ENCODE measurements around the gene GPR157. TPM values are rescaled to one million over a fixed set of nuclear protein-coding genes. Genes with fewer than 3 reads are reported as not detected.

The GPR157 gene
- total RNA-seq, 1 donor from 2014 or later, result 2.8 TPM

DNA sequence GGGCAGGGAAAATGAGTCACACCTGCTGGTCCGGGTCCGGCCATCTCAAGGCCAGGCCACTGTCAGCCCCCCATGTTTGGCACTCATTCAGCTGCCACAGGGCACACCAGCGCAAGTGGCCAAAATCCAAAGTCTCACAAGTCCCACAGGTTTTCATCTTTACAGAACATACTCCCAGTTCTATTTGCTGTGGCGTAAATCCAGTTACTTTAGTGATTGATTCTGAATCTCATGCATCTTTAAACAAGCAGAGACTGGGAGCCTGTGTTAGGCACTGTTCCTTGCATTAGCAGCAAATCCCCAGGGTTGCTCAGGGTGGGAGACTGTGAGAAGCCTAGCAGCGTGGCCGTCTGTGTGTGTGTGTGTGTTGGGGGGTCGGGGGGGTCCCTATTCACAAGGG lies 58.4 kb downstream of the GPR157 start:
- Mint-ChIP-seq H3K36me3 (ENCODE audit: low read depth) (no peaks in the 10 kb centered on the region), H3K4me3 (no peak overlapping the region), H3K4me1 (ENCODE audit: low read depth) (peaks cover 25% of the 10 kb centered on the region), H3K9me3 (no peaks in the 10 kb centered on the region), H3K27ac (no peak overlapping the region), H3K27me3 (ENCODE audit: insufficient read depth) (peaks cover 4% of the 10 kb centered on the region)
- no peak for DNase-seq (ENCODE audit: low spot score)
- intact Hi-C loops (cut with micrococcal nuclease), result no loop called here

DNA sequence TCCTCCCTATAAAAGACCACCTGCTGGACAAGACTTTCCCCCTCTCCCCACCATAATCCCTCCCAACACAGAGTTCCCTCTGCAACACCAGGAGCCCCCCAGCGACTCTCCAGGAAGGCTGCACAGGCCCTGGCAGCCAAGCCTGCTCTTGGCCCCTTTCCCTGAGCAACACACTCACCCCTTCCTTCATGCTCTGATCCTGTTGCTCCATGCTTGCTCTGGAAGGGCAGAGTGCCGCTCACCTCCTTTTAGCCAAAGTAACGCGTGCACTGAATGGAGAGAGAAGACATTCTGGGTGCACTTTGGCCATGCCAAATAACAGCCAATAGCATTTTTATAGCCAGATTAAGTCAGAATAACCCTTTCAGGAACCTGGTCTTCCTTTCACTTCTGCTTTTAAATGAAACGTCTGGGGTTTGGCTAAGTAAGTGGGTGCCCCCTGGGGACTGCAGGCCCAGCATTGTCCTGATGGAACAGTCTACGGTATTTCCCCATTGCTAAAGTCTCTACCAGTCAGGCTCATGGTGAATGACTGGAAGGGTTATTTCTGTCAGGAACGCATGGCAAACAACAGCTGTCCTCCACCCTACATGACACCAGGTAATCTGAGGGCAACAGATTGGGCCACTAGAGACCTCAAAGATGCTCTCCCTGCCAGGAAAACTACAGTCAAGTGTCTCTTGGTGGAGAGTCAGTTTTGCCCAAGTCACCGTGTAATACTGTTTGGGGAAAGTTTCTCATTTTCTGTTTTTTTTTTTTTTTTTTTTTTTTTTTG lies 59.4 kb downstream of the GPR157 start, which contains the start of gene SLC2A5:
SLC2A5 (minus strand) TSS at position 310 of the 775 bp plus-strand sequence; CDS start at position 211, 99 bp downstream.
- H3K27me3 Mint-ChIP-seq (ENCODE audit: insufficient read depth), result peaks cover 4% of the 10 kb centered on the region
- no peak within 1 kb of the TSS for H3K27ac Mint-ChIP-seq
- intact Hi-C loops (cut with micrococcal nuclease), result no loop called here

DNA sequence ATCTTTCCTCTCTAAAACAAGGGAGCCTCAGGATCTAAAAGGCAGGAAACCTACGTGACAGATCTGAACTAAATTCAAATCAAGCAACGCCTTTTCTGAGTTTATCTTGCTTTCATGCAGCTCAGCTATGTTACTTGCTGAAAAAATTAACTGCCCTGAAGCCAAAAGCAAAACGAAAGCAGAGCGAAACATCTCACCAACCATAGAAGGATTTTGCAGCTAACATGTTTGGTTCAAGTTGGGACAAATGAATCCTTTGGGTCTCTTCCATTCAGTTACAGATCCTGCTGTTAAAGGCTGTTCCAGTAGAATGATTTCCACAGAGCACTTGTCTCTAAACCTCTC lies 59.9 kb downstream of the GPR157 start:
- Mint-ChIP-seq H3K27me3 (ENCODE audit: insufficient read depth) (peaks cover 8% of the 10 kb centered on the region), H3K36me3 (ENCODE audit: low read depth) (no peaks in the 10 kb centered on the region), H3K27ac (no peak overlapping the region), H3K4me3 (no peak overlapping the region), H3K9me3 (no peaks in the 10 kb centered on the region), H3K4me1 (ENCODE audit: low read depth) (peaks cover 11% of the 10 kb centered on the region)
- no peak for DNase-seq (ENCODE audit: low spot score)
- intact Hi-C loops (cut with micrococcal nuclease), result no loop called here

More for the DNA sequence above, 59.4 kb downstream of the GPR157 start, which contains the start of gene SLC2A5:
- Mint-ChIP-seq H3K9me3 (no peaks in the 10 kb centered on the region), H3K36me3 (ENCODE audit: low read depth) (no peaks in the 10 kb centered on the region), H3K4me1 (ENCODE audit: low read depth) (peaks cover 15% of the 10 kb centered on the region), H3K4me3 (no peak within 1 kb of the TSS)
- DNase-seq (ENCODE audit: low spot score), result no peak

DNA sequence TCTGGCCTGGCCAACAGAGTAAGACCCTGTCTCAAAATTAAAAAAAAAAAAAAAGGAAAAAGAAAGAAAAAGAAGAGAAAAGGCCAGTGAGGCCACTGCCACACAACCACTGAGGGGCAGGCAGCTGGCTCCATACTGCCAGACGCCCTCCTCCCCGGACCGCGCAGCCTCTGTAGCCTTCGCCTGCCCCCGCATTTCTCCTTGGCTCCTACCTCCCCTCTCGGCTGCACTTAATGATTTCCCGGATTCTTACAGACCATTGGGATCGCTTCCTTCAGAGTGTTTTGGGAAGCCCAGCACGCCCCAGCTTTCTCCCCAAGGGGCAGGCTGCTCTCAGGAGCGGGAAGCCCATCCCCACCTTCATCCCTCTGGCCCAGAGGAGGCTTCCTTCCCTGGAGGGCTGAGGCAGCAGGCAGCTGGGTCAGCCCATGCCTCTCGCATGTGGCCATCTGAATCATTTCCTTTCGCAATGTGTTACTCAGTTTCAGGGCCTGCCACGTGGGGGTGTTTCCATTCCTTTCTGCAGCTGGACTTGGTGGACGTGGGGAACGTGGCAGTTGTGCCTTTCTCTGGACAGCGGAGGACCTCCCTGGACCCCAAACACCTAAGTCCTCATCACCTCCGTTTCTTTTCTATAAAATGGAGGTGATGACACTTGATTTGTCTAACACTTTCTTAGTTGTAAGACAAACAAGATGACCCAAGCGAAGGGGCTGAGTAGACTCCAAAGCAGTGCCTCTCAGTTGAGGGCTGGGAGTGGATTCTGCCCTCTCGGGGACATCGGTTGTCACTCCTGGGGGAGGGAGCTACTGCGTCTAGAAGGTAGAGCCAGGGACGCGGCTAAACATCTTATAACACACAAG lies 61.7 kb downstream of the GPR157 start:
- Mint-ChIP-seq H3K4me1 (ENCODE audit: low read depth) (peaks cover 11% of the 10 kb centered on the region), H3K27me3 (ENCODE audit: insufficient read depth) (peaks cover 7% of the 10 kb centered on the region), H3K9me3 (no peaks in the 10 kb centered on the region), H3K4me3 (no peak overlapping the region), H3K36me3 (ENCODE audit: low read depth) (no peaks in the 10 kb centered on the region), H3K27ac (no peak overlapping the region)
- intact Hi-C loops (cut with micrococcal nuclease), result no loop called here
- DNase-seq (ENCODE audit: low spot score), result no peak

DNA sequence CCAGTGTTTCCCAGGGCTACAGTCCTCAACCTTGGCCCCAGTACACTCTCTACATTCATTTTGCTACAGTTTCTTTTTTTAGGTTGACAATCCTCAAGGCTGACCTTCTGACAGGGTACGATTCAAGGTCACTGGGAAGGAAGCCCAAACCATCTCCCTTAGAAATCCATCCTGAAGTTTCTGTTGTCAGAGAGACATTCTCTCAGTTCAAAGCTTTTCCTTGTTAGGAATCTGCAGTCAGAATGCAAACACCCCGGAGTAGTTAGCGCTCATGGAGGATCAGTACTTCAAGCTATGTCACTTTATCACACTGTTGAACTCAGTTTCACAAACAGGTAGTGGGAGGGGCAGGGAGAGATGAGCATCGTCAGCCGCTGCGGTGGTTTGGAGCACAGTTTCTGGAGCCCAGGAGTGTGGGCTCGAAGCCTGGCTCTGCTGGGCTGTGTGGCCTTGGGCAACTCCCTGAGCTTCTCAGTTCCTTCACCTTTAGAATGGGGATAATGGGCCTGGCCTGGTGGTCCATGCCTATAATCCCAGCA lies 63.6 kb downstream of the GPR157 start:
- Mint-ChIP-seq H3K27ac (no peak overlapping the region), H3K9me3 (no peaks in the 10 kb centered on the region), H3K4me3 (no peak overlapping the region), H3K36me3 (ENCODE audit: low read depth) (no peaks in the 10 kb centered on the region), H3K4me1 (ENCODE audit: low read depth) (peaks cover 11% of the 10 kb centered on the region), H3K27me3 (ENCODE audit: insufficient read depth) (peaks cover 10% of the 10 kb centered on the region)
- intact Hi-C loops (cut with micrococcal nuclease), result no loop called here
- no peak for DNase-seq (ENCODE audit: low spot score)

DNA sequence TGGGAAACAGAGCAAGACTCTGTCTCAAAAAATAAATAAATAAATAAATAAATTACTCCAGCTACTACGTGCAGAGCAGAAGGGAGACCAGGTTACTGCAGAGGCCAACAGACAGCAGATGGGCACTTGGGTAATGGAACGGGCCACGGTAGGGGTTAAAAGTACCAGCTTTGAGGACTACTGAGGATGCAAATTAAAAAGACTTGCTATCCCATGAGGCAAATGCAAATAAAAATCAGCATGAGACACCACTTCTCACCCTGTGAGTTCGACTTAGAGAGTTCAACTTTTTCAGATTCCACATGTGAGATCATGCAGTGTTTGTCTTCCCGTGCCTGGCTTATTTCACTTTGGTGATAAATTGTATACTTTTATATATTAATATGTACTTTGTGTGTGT lies 66.1 kb downstream of the GPR157 start:
- no peak overlapping the region for H3K4me3 Mint-ChIP-seq

DNA sequence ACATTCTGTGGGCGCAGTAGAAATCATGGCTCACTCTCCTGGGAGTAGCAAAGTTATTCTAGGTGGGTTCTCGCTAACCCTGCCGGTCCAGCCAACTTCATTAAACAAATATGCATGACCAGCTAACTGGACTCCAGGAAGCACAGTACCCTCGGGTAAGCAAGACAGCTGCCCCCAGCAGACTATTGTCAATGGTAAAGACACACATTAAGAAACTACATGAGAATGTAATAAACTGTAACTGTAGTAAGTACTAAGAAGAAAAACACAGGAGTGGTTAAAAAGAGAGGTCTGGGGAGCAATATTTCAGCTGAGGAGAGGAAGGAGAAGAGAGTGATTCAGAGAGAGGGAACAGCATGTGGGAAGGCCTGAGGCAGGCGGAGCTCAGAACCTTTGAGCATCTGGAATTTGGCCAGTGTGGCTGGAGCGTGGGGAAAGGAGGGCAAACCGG lies 66.9 kb downstream of the GPR157 start:
- no peak overlapping the region for H3K27ac Mint-ChIP-seq
- intact Hi-C loops (cut with micrococcal nuclease), result no loop called here
- no peaks in the 10 kb centered on the region for H3K9me3 Mint-ChIP-seq
- H3K27me3 Mint-ChIP-seq (ENCODE audit: insufficient read depth), result peaks cover 12% of the 10 kb centered on the region
- H3K4me3 Mint-ChIP-seq, result no peak overlapping the region
- DNase-seq (ENCODE audit: low spot score), result no peak
- no peaks in the 10 kb centered on the region for H3K4me1 Mint-ChIP-seq (ENCODE audit: low read depth)
- no peaks in the 10 kb centered on the region for H3K36me3 Mint-ChIP-seq (ENCODE audit: low read depth)

More for the DNA sequence above, 66.1 kb downstream of the GPR157 start:
- DNase-seq (ENCODE audit: low spot score), result no peak
- Mint-ChIP-seq H3K36me3 (ENCODE audit: low read depth) (no peaks in the 10 kb centered on the region), H3K27me3 (ENCODE audit: insufficient read depth) (peaks cover 12% of the 10 kb centered on the region), H3K27ac (no peak overlapping the region), H3K9me3 (no peaks in the 10 kb centered on the region), H3K4me1 (ENCODE audit: low read depth) (no peaks in the 10 kb centered on the region)
- intact Hi-C loops (cut with micrococcal nuclease), result no loop called here

DNA sequence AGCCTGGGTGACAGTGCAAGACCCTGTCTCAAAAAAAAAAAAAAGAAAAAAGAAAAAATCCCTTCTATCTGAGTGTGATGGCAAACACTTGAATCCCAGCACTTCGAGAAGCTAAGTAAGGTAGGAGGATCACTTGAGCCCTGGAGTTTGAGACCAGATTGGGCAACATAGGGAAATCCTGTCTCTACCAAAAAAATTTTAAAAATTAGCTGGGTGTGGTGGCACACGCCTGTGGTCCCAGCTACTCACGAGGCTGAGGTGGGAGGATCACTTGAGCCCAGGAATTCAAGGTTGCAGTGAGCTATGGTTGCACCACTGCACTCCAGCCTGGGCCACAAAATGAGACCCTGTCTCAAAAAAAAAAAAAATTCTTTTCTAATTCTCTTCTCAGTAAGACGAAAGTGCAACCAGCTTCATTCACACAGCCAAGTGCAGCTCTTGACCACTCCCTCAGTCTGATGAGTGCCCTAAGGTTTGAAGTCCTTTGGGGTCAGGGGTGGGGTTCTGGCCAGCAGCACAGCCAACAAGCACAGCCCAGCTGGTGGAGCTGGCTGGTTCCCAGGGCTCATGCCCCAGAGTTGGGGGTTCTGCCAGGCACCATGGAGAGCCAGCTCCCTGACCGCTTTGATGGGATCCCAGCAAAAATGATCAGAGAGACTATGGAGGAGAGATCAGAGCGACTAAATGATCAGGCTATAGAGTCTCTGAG lies 67.5 kb downstream of the GPR157 start:
- Mint-ChIP-seq H3K27me3 (ENCODE audit: insufficient read depth) (peaks cover 12% of the 10 kb centered on the region), H3K4me1 (ENCODE audit: low read depth) (no peaks in the 10 kb centered on the region), H3K9me3 (no peaks in the 10 kb centered on the region), H3K27ac (no peak overlapping the region), H3K4me3 (no peak overlapping the region), H3K36me3 (ENCODE audit: low read depth) (no peaks in the 10 kb centered on the region)
- intact Hi-C loops (cut with micrococcal nuclease), result no loop called here
- no peak for DNase-seq (ENCODE audit: low spot score)

DNA sequence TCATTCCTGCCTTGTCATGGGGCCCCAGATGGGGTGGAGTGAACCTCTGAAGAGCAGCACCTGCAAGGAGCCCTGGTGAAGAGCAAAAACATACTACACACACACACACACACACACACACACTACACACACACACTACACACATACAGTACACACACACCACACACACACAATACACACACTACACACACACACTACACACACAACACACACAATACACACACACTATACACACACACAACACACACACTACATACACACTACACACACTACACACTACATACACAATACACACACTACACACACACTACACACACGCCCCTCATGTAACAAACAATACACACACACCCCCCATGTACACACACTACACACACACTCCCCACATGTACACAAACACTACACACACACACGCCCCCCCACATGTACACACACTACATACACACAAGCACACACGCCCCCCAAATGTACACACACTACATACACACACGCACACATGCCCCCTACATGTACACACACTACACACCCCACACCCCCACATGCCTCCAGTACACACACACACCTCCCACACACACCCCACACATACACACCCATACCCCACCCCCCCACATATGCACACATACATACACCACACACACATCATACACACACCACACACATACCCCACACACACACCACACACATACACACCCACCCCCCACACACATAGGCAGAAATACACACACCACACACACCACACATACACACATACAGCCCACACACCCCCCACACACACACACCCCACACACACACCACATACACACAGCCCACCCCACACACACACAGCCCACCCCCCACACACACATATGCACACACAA lies 68.8 kb downstream of the GPR157 start:
- no peaks in the 10 kb centered on the region for H3K9me3 Mint-ChIP-seq
- no peaks in the 10 kb centered on the region for H3K36me3 Mint-ChIP-seq (ENCODE audit: low read depth)
- DNase-seq (ENCODE audit: low spot score), result no peak
- H3K27ac Mint-ChIP-seq, result peak overlapping the region; percentile 5
- intact Hi-C loops (cut with micrococcal nuclease), result no loop called here
- H3K27me3 Mint-ChIP-seq (ENCODE audit: insufficient read depth), result peaks cover 12% of the 10 kb centered on the region
- H3K4me3 Mint-ChIP-seq, result no peak overlapping the region
- no peaks in the 10 kb centered on the region for H3K4me1 Mint-ChIP-seq (ENCODE audit: low read depth)

DNA sequence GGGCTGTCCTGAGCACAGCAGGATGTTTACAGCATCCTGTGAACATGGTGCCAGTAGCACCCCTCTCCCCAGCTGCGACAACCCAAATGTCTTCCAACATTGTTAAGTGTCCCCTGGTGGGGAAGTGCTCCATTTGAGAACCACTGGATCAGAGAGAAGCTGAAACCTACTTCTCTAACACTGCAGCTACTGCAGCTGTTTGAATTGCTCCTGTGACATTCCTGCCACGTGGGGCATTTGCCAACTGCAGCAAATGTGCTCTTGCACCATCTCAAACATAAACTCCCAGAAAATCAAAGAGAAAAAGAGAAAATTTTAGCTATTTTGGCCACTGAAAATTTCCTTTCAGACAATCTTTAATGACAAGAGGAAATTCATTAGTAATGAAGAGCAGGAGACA lies 70.4 kb downstream of the GPR157 start:
- peaks cover 6% of the 10 kb centered on the region for H3K27me3 Mint-ChIP-seq (ENCODE audit: insufficient read depth)
- no peak overlapping the region for H3K27ac Mint-ChIP-seq
- no peaks in the 10 kb centered on the region for H3K9me3 Mint-ChIP-seq
- no peak overlapping the region for H3K4me3 Mint-ChIP-seq
- DNase-seq (ENCODE audit: low spot score), result no peak
- no peaks in the 10 kb centered on the region for H3K36me3 Mint-ChIP-seq (ENCODE audit: low read depth)
- intact Hi-C loops (cut with micrococcal nuclease), result no loop called here
- H3K4me1 Mint-ChIP-seq (ENCODE audit: low read depth), result no peaks in the 10 kb centered on the region

DNA sequence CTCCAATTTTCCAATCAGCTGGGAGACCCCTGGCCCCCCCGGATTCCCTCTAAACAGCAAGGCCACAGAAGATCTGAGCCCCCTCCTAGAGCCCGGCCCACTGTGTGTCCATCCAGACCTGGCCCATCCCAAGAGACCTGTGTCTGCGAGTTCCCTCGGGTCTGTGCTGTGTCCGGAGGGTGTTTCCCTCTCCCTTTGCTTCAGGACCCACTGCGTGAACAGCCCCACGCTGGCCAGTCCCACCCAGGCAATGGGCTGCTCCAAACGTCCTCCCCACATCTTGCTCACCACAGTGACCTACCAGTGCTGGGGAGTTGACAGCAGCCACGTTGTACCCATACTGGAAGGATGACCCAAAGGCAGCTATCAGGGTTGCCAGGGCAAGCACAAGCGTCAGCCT lies 71.1 kb downstream of the GPR157 start:
- Mint-ChIP-seq H3K27ac (no peak overlapping the region), H3K4me1 (ENCODE audit: low read depth) (no peaks in the 10 kb centered on the region), H3K27me3 (ENCODE audit: insufficient read depth) (peaks cover 6% of the 10 kb centered on the region), H3K4me3 (no peak overlapping the region), H3K36me3 (ENCODE audit: low read depth) (no peaks in the 10 kb centered on the region), H3K9me3 (no peaks in the 10 kb centered on the region)
- DNase-seq (ENCODE audit: low spot score), result no peak
- intact Hi-C loops (cut with micrococcal nuclease), result no loop called here
